ENCODE data around the gene EDRF1.

GRCh38 chr10:125721035-125721434 lies 1.5 kb downstream of the EDRF1 start:
- no peak for TF ChIP-seq CTCF (IDR thresholded peaks at IDR 0.05)
- TF ChIP-seq POLR2A (IDR thresholded peaks at IDR 0.05): no peak
